Vagina (tissue), 2 donors: ENCODE measurements around the gene PRG3. TPM values are rescaled to one million over a fixed set of nuclear protein-coding genes. Genes with fewer than 3 reads are reported as not detected.
"Not testable (repeated sequence)": the region's sequence is repeated elsewhere in the genome, so short reads cannot be mapped to it uniquely, and the experiment has no call there.

Experiments
- DNase-seq, 2 donors: peaks; one replicate each; pipeline ENCODE4 v3.0.0-alpha.2; 2017; ENCODE audit errors: extremely low spot score in 2 of 2
- H3K27ac ChIP-seq: fragments of 200-600 bp; sonication (generic); one replicate; pipeline ENCODE4 v1.5.1; 2019
- H3K27me3 ChIP-seq: fragments of 200-600 bp; sonication (generic); one replicate; pipeline ENCODE4 v1.5.1; 2019
- H3K36me3 ChIP-seq, 2 donors: fragments of 200-600 bp; sonication (generic); one replicate each; pipeline ENCODE4 v1.5.1; 2017 to 2019
- H3K4me1 ChIP-seq: fragments of 200-600 bp; sonication (generic); one replicate; pipeline ENCODE4 v1.5.1; 2019
- H3K4me3 ChIP-seq, 2 donors: fragments of 200-600 bp; sonication (generic); 1 replicate in 1 of 2; 2 replicates in 1 of 2; pipeline ENCODE4 v1.5.1; 2016 to 2019
- H3K9me3 ChIP-seq: fragments of 200-600 bp; sonication (generic); one replicate; pipeline ENCODE4 v1.5.1; 2019
- CTCF ChIP-seq, 3 experiments: fragments of 450-650 bp in 2 of 3; fragments of 200-600 bp in 1 of 3; sonication (generic) in 1 of 3; IDR thresholded peaks; one replicate each; pipeline ENCODE4 v1.5.1; 2017 to 2019; ENCODE audit warnings: antibody characterized with exemption in 3 of 3, mild to moderate bottlenecking in 2 of 3, moderate library complexity in 2 of 3
- POLR2A ChIP-seq, 2 donors: fragments of 450-650 bp; IDR thresholded peaks; one replicate each; pipeline ENCODE4 v1.6.1; 2017; ENCODE audit warnings: antibody characterized with exemption in 2 of 2, mild to moderate bottlenecking in 2 of 2, moderate library complexity in 2 of 2
- POLR2AphosphoS5 ChIP-seq, 2 donors: sonication (generic); formaldehyde crosslinking; IDR thresholded peaks; one replicate each; pipeline ENCODE4 v1.9.0; 2017; ENCODE audit warnings: antibody characterized with exemption in 2 of 2, mild to moderate bottlenecking in 2 of 2, low read depth in 1 of 2; ENCODE audit not compliant: insufficient read depth in 1 of 2
- intact Hi-C: fragments of 100-400 bp; cut with DNase I; formaldehyde crosslinking; loops from one replicate; pipeline ENCODE4 v1.15.1; 2023
- total RNA-seq: library from RNA; depleted of rRNA; stranded (reverse); fragments of >200 nt; gene quantifications from one replicate; pipeline ENCODE4 v1.2.3, GENCODE V29; 2016

Gene PRG3
- total RNA-seq, 1 donor from 2014 or later, result not detected

- DNase-seq, result no peak
- no peak overlapping the region for H3K4me3 ChIP-seq
- intact Hi-C loops, result loop anchor here (10.0 kb wide), 2 partner anchors 155 to 185 kb away; no protein-coding TSS in a partner anchor
- TF ChIP-seq CTCF (IDR thresholded peaks at IDR 0.05), result no peak
- TF ChIP-seq POLR2A (IDR thresholded peaks at IDR 0.05), result no peak
- no peak for TF ChIP-seq POLR2AphosphoS5 (IDR thresholded peaks at IDR 0.05; ENCODE audit: insufficient read depth in 1 of 2, low read depth in 1 of 2)
- no peaks in the 10 kb centered on the region for H3K36me3 ChIP-seq
- H3K9me3 ChIP-seq, result no peaks in the 10 kb centered on the region
- H3K27me3 ChIP-seq, result no peaks in the 10 kb centered on the region
- H3K4me1 ChIP-seq, result peaks cover 9% of the 10 kb centered on the region
- no peak overlapping the region for H3K27ac ChIP-seq
These were observed 40.8 kb downstream of the PRG3 start for GRCh38 chr11:57340039-57340615.

- Histone ChIP-seq H3K27ac (no peak overlapping the region), H3K27me3 (no peaks in the 10 kb centered on the region), H3K4me1 (peaks cover 17% of the 10 kb centered on the region), H3K9me3 (no peaks in the 10 kb centered on the region), H3K4me3 (no peak overlapping the region), H3K36me3 (no peaks in the 10 kb centered on the region)
- no peak for DNase-seq
- TF ChIP-seq POLR2AphosphoS5 (IDR thresholded peaks at IDR 0.05; ENCODE audit: insufficient read depth in 1 of 2, low read depth in 1 of 2) (no peak), CTCF (IDR thresholded peaks at IDR 0.05) (no peak), POLR2A (IDR thresholded peaks at IDR 0.05) (no peak)
- intact Hi-C loops, result no loop called here
These were observed 41.6 kb downstream of the PRG3 start for GRCh38 chr11:57339328-57339727.

GRCh38 chr11:57338142-57338541 lies 42.8 kb downstream of the PRG3 start, which contains the start of gene P2RX3:
TSS of gene P2RX3 (plus strand) at chr11:57338352. CDS start at chr11:57338551, 199 bp downstream.
- Histone ChIP-seq H3K9me3 (no peaks in the 10 kb centered on the region), H3K4me3 (no peak within 1 kb of the TSS), H3K27me3 (no peaks in the 10 kb centered on the region), H3K27ac (no peak within 1 kb of the TSS), H3K4me1 (peaks cover 28% of the 10 kb centered on the region), H3K36me3 (peaks cover 0 to 5% of the 10 kb centered on the region in 2 donors)
- DNase-seq, result no peak
- intact Hi-C loops, result no loop called here
- TF ChIP-seq POLR2A (IDR thresholded peaks at IDR 0.05), result no peak
- no peak for TF ChIP-seq CTCF (IDR thresholded peaks at IDR 0.05)
- TF ChIP-seq POLR2AphosphoS5 (IDR thresholded peaks at IDR 0.05; ENCODE audit: insufficient read depth in 1 of 2, low read depth in 1 of 2), result no peak

GRCh38 chr11:57336856-57337255 lies 44.1 kb downstream of the PRG3 start:
- DNase-seq, H3K27ac ChIP-seq, H3K4me3 ChIP-seq, H3K27me3 ChIP-seq, H3K9me3 ChIP-seq, intact Hi-C loops: not testable (repeated sequence)
- Histone ChIP-seq H3K4me1 (peaks cover 28% of the 10 kb centered on the region), H3K36me3 (peaks cover 0 to 18% of the 10 kb centered on the region in 2 donors)

DNA sequence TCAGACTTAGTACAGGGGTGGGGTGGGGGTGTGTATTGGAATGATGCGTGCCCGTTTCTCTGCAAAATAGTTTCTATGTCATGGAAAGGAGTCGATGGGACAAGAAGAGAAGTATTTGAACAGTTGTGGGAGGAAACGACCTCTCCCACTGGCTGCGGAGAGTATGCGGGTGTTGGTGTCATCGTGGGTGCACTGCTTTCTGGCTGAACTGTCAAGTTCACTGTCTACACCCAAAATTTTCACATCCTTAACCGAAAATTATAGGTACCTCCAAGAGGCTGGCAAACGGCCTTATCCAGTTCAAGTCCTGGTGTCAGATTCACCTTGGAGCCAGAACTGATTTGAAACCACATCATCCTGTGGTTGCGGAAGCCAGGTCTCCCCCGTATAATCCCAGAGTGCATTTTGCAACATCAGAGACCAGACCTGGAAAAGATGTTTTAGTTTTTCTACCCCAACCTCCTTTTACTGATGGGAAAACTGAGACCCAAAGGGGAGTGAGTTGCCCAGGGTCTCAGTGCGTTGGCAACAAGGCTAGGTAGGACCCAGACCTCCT lies 44.8 kb downstream of the PRG3 start:
- Histone ChIP-seq H3K4me3 (peak overlapping the region; percentile 74 to 87), H3K27me3 (no peaks in the 10 kb centered on the region), H3K36me3 (peaks cover 0 to 24% of the 10 kb centered on the region in 2 donors), H3K27ac (peak overlapping the region; percentile 86), H3K4me1 (peaks cover 28% of the 10 kb centered on the region), H3K9me3 (no peaks in the 10 kb centered on the region)
- intact Hi-C loops, result no loop called here
- no peak for DNase-seq
- TF ChIP-seq POLR2AphosphoS5 (IDR thresholded peaks at IDR 0.05; ENCODE audit: insufficient read depth in 1 of 2, low read depth in 1 of 2) (no peak), POLR2A (IDR thresholded peaks at IDR 0.05) (no peak), CTCF (IDR thresholded peaks at IDR 0.05) (no peak)
